Hematopoietic multipotent progenitor cell treated with erythropoietin and hydrocortisone succinate and interleukin-3 and kit ligand, for 6 days (in vitro differentiated cells): Measurements from ENCODE around the gene SIPA1L3.

ENCODE experiments used
- DNase-seq: peaks from one replicate; pipeline ENCODE4 v3.0.0-alpha.2; 2015

Gene SIPA1L3

DNA sequence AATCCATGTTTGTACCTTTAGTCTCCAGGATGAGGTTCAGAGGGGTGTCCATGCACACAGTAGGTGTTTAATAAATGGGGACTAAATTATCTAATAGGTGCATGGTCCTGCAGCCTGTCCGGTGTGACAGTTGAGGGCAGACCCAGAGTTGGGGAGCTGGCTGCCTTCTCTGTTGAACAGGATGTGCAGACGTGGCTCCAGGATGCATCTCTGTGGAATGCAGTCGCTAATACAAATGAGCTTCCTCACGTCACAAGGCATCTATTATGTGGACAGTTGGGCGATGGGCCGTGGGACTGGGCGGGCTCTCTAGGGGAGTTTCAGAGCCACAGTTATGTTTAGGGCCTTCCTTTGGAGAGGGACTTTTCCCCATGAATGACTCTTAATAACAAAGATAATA lies 71.0 kb downstream of the SIPA1L3 start:
- no peak for DNase-seq

DNA sequence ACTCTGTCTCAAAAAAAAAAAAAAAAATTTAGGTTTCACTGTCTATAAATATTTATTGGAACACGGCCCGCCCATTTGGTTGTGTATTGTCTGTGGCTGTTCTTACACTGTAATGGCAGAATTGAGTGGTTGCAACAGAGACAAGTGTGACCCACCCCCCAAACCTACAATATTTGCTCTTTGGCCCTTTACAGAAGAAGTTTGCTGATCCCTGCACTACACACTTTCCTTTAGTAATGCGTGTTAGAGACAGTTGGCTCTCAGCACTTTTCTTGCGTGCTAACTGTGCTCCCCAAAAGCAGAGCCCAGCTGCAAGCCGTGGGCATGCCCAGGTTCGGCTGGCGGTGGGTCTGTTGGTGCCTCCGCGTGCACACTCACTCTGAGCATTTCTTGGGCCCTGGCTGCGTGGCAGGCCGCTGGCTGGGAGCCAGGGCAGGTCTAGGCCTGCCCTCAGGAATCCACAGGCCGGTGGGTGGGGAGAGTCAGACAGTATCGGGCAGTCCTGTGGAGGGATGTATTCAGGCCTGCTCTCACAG lies 72.6 kb downstream of the SIPA1L3 start:
- no peak for DNase-seq

DNA sequence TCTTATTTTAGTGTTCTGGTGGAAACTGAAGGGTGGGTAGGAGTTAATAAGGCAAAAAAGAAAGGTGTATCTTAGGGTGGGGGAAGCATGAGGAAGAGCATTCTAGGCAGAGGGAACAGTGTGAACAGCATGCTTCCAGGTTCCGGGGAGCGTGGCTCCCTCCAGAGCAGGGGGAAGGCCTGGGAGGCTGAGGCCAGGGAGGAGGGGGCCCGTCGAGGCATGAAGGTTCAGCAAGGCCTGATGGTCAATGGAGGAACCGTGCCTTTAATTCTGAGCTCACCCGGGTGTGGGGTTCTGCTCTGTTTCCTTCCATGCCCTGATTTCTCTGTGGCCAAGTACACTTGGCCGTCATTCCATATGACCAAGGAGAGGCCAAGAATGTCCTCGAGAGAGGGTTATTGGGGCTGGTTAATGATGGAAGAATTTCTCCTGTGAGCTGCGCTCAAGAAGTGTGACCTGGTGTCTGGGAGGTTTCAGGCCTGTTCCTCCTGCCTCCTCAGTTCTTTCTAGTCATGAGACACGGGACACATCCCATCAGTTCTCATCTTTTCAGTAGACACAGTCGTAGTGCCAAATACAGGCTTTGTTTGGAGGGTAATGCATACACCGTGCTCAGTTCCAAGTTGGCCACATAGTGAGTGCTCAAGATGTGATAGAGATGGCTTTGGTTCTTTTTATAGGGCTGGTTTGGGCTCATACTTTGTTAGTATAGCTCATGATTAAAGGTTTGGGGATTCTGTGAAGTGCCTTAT lies 73.6 kb downstream of the SIPA1L3 start:
- DNase-seq, result no peak

DNA sequence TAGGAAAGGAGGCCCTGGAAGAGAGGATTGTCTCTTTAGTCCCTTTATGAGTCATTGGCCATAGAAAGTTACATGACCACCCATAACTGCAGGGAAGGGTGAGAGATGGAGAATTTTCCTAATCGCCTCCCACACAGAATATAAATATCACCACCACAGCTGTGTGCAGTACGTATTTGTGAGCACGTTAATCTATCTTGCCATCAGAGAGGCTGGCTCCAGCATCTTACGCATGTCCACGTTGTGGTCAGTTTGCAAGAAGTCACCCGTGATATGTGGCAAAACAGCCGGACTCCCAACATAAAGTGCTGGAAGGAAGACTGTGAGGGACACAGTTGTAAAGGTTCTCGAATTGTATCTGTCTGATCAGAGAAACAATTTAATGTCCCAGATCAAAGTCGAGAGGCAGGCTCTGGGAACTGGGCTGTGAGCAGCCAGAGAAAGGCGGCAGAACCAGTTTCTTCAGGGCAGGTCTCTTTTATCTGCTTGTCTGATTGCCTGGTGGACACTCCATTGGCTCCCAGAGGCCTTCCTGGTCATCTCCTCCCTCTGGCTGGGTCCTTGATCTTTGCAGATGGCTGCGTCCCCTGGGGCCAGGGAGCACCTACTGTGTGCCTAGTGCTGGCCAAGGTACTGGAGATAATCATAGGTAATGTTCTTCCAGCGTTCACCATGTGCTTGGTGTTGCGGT lies 74.9 kb downstream of the SIPA1L3 start:
- DNase-seq, result peak; percentile 14

DNA sequence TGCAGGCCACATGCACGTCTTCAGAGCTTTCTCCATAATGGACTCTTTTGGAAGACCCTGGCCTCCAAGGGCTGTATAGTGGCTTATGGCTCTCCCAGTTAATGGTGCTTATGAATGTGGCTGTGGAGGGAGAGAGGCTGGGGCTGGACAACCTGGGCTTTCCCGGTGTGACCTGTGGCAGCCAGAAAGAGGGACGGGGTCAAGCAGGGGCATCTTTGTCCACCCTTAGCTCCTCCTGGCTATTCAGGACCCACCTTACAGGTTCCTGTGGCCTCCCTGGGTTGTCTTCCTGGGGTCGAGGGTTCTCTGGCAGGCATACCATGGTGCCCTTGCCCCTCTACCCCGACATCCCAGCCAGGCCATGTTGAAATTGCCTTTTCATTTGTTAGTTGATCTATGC lies 75.6 kb downstream of the SIPA1L3 start:
- DNase-seq, result no peak

DNA sequence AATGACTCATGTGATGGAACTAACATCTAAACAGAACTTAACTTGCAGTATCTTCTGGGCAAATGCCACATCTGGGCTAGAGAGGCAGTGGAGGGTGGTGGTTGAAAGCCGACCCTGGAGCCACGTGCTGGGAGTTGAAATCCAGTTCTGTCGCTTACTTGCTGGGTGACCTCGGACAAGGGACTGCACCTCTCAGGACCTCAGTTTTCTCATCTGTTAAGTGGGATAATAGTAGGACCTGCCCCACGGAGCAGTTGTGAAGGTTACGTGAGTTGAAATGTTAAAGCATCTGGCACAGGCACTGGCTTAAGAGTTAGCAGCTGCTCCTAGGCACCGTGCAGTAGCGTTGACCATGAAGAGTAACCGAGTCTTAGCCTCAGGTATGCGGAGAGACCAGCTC lies 76.1 kb downstream of the SIPA1L3 start:
- no peak for DNase-seq

DNA sequence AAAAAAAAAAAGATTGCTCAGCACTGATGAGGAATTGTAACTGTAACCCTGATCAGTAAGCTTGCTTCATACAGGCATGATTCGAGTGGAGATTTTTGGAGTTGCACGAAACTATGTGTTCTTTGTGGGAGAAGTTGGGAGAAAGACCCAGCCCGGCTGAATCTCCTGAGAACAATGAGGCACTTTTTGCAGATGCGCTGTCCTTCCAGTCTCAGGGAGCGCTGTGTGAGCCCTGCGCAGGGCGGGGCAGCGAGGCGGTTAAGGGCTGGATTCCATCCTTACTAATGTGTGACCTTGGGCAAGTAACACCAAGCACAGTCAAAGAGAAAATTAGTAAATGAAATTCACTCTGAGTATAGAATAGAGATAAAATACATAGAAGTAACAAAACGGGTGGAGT lies 76.9 kb downstream of the SIPA1L3 start:
- DNase-seq, result no peak

DNA sequence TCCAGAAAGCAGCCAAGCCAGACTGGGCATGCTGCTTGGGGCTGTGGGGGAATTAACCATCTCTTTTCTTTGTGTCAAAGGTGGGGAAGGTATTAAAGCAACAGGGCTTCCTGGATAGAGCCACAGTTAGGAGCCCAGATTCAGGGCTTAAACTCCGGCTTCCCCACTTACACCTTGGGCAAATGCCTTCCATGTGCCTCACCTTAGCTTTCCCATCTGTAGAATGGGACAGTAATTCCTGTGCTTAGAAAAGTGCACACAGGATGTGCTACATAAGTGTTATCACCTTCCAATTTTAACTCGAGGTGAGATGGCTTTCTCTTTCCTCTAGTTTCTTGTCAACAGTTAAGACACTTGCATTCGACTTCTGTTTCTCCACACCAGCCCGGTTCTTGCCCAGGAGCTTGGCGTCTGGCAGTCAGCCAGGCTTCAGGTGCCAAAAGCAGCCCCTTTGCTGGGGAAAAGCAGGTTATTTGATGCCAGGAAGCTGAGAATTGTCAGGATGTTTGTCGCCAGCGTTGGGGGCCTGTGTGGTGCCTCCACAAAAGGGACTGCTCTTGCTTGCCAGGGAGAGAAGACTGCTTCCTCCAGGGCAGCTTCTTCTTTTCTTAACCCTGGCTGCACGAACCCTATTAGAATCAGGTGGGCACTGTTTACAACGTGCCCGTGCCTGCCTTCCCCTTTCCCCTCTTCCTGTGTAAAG lies 79.2 kb downstream of the SIPA1L3 start:
- peak; percentile 20 for DNase-seq

DNA sequence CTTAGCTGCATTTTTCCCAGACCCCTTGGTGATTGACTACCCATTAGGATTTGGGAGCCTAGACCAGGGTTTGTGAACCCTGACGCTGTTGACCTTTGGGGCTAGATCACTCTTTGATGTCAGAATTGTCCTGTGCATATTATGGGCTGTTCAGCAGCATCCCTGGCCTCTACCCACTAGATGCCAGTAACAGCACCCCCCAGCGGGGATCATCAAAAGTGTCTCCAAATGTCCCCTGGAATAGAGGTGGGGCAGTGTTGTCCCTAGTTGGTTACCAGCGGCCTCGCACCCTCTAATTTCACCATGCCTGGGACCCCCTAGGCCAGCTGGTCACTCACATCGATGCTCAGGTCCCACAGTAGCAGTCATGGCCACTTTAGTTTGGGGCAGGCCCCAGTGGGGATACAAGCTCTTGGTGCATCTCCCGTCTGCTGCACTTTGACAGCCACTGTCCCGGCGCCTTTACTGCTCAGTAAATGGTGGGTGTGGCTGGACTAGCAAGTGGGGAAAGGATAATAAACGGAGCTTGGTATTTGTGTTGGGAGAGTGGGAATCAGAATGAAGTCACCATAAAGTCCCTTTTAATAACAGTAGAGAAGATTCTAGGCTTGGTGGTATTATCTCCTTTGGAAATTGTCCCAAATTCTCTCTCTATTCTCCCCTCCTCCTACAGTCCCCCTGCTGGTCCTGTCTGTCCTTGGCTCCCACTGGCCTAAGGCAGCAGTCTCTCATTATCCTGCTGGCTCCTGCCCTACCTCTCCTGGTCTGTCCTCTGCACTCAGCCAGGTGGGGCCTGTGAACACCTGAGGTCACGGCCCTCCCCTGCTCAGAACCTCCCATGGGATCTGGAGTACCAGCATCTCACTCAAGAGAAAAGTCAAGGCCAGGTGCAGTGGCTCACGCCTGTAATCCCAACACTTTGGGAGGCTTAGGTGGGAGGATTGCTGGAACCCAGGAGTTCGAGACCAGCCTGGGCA lies 80.6 kb downstream of the SIPA1L3 start:
- DNase-seq, result no peak

DNA sequence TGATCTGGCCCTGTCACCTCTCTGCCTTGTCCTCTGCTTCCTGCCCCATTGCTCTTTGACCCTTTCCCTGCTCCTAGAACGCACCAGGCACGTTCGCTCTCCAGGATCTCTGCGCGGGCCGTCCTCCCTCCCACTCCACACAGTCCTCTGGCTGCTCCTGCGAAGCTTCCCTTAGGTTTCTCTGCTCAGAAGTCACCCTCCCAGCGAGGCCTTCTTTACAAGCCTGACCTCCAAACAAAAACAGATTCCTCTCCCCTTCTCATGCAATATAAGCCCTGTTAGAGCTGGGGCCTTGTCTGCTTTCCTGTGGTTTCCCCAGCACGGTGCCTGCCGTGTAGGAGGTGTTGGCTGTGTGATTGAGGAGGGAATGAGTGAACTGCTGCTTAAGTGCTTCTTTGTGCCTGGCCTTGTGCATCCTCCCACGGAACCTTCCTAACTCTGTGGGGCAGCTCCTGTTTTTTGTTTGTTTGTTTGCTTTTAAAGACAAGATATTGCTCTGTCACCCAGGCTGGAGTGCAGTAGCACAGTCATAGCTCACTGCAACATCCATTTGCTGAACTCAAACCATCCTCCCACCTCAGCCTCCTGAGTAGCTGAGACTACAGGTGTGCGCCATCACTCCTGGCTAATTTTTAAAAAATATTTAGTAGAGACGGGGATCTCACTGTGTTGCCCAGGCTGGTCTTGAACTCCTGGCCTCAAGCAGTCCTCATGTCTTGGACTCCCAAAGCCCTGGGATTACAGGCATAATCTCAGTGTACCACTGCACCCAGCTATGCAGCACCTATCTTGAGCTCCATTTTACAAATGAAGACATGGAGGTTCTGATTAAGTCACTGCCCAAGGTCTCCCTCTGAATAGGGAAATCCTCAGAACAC lies 82.0 kb downstream of the SIPA1L3 start:
- peak; percentile 13 for DNase-seq

DNA sequence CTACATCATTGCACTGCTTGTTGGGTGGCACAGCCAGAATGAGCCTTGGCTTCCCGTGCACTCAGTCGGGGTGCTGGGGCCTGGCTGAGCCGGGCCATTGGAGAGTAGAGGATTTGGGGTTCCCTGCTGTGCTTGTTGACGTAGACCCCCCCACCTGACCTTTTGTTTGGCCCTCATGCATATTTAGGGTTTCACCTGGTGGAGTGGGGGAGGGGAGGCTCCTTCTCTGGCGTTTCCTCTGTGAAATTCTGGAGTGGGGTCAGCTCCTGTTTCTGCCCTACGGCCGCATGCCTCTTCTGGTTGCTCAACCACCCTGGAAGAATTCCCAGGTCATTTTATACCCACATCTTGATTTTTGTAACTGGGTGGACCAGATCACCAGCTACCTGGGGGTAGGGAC lies 82.8 kb downstream of the SIPA1L3 start:
- no peak for DNase-seq

DNA sequence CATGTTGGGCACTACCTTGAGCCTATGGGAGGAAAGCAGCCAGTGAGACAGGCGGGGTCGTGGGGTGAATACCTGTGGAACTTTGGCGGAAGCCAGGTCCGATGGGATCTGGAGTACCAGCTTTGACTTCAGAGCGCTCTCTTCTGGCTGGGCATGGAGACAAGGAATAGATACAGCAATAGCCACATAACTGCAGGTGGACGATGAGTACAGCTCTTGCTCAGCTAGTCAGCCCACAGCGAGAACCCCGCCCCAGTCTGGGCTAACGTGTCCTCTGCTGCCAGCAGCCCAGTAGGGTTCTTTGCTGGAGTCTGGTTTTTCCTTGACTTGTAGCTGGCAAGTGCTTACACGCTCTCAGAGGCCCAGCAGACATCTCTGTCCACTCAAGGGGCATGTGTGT lies 83.4 kb downstream of the SIPA1L3 start:
- no peak for DNase-seq

DNA sequence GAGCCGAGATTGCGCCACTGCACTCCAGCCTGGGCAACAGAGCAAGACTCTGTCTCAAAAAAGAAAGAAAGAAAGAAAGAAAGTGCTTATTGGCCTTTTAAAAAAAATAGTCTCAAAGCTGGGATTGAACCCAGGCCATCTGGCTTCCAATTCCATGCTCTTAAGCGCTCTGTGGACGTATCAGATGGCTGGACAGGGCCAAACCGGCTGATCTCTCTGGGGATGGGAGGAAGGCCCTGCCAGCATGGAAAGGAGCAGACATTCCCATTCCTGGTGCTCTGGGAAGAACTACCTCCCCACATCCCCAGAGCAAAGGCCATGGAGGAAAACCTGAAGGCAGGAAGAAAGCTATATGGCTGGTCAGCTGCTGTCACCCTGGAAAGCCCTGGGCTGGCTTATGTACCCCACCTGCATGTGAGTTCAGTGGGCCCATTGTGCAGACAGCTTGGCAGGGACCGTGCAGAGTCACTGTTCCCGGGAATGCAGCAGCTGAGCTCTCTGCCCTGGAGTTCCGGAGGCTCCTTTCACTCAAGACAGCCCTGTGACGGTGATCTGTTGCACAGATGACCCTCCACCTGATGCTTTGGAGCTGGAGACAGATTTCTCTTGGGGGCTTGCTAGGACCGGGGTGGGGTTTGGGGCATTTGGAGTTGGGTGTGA lies 84.3 kb downstream of the SIPA1L3 start:
- DNase-seq, result no peak

DNA sequence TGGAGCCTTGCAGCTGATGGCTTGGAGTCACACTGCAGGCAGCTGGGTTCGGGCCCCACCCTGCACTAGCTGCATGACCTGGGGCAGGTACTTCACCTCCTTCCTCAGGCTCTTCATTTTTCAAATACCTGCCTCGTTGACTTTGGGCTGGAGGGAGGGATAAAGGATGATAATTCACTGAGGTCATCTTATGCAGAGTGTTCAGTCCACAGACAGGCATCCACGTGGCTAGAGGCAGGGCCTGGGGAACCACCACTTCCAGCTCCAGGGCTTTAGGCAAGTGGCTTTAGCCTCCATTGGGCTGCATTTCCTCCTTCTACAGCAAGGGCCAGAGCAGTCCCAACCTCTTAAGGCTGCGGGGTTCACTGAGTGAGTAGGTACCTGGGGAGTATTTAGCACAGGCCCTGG lies 84.8 kb downstream of the SIPA1L3 start:
- DNase-seq, result no peak

DNA sequence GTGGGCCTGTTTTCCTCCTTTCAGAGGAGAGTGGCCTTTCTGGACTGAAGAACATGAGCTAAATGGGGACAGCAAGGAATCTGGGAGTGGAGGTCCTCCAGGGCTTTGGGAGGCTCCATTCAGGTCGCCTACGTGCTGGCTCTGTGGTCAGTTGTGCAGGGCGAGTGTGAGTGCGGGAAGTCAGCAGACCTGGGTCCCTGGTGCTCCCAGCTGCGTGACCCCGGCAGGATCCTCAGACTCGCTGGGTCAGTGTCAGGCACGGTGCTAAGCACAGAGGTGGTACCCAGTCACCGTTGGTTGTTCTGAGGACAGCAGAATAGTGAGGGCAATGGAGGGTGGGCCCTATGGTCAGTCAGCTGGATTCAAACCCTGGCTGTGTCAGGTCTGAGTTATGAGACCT lies 85.8 kb downstream of the SIPA1L3 start:
- DNase-seq, result no peak

DNA sequence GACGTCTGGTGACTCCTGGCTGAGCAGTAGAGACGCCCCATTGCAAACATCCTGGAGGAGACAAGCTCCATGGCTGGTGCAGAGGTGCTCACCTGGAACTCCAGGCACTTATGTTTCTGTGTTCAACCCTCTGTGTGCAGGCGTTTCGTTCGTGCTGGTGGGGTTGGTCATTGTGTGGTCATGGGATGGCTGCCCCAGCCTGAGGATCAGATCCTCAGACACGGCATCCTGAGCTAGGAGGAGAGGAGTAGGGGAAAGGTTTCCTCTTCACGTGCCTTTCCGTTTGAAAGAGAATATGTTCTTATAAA lies 87.8 kb downstream of the SIPA1L3 start:
- no peak for DNase-seq

DNA sequence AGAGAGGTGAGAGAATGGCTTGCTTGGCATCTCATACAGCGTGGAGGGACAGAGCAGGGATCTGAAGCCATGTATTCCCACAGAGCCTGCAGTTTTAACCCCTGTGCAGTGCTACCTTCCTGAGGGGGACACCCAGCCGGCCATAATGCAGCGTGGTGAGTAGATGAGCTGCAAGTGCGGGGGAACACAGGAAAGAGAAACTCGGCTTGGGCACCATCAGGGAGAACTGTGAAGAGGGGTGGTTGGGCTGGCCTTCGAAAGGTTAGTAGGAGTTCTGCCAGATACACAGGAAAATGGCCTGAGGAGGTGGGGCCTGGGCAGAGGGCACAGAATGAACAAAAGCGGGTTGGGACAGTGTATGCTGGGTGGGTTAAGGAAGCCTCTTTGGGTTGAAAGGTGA lies 88.3 kb downstream of the SIPA1L3 start:
- no peak for DNase-seq

DNA sequence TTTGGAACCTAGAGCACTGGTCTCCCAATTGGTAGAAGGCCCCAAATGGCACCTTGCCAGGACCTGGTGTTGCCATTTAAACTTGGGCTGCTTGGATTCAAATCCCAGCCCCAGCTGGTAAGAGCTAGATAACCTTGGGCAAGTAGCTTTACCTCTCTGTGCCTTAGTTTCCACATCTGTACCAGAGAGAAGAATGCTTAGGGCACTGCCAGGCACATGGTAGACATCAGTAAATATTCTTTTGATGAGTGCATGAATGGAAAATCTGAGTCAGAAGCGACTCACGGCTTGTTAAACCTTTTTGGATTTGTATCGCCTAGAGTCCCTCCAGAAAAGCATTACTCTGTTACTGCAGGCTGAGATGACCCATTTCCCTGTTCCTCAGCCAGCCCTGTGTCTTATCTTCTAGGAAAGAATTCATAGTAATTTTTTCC lies 90.9 kb downstream of the SIPA1L3 start:
- no peak for DNase-seq

DNA sequence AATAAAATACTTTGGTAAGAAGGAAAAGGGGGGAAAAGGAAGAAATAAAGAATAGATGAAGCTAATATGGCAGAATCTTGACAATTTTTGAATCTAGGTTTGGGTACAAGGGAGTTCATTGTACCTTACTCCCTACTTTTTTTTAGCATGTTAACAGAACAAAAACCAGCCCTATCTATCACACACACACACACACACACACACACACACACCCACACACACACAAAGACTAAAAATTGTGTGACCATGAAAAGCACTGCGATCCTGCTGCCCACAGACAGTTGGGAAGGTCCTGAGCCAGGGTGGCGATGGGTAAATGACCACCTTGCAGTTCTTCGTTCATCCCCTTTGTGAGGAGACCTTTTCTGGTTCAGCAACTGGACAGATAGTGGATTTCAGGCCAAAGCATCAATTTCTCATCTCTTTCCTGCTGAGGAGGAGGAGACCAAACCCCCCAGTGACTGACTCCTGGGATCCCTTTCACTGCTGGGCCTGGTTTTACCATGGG lies 91.8 kb downstream of the SIPA1L3 start:
- no peak for DNase-seq

DNA sequence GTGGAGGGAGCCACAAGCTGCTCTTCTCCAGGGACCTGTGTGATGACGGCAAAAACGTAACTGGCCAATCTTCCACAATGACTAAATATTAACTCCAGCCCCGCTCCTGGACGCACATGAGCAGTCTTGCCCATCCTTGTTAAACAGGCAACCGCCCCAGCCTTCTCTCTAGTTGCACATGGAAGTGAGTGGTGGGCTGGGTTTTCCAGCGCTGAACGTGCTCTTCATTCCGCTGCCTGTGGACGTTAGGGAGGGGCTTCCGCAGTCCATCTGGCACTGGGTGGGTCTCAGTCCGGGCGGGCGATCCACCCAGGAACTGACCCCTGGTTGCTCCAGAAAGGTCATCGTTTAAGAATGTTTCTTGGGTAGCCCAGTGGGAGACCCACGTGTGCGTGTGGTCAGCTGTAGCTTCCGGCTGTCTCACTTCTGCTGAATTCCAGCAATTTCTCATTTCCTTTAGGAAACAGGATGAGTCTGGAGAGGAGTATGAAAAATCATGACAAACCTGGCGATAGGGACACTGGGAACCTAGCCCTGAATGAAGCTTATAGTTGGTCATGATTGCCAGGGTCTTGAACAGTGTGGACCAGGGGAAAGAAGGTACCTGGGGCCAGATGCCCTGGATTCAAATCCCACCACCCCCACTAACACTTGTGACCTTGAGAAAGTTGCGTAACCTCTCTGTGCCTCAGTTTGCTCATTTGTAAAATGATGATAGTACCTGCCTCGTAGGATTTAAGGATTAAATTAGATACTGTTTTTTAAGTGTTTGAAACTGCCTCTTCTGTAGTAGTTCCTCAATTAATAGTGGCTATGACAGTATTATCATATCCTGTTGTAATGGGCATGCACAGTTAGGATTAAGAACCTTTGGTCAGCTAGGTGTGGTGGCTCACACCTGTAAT lies 92.6 kb downstream of the SIPA1L3 start:
- no peak for DNase-seq
